ENCODE data around the gene CADPS2.
"Not testable (repeated sequence)": the region's sequence is repeated elsewhere in the genome, so short reads cannot be mapped to it uniquely, and the experiment has no call there.

CADPS2 gene

DNA sequence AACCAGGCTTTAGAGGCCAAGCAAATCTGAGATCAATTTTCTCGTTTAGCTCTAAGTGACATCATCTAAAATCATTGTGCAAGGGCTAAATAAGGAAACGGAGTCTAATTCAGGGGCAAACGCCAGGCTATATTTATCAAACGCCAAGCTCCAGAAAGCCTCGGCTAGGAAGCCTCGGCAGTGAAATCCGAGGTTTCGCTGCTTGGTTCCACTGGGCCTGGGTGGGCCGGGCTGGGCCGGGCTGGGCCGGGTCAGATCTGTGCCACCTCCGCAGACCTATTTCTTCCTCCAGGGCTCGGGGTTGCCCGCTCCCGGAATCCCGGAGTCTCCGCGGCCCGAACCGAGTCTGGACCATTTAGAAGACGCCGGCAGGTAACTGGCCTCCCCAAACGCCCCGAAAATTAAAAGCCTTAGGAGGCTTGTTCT is 581.3 kb downstream of the CADPS2 start:
- DNase-seq, result no peak

DNA sequence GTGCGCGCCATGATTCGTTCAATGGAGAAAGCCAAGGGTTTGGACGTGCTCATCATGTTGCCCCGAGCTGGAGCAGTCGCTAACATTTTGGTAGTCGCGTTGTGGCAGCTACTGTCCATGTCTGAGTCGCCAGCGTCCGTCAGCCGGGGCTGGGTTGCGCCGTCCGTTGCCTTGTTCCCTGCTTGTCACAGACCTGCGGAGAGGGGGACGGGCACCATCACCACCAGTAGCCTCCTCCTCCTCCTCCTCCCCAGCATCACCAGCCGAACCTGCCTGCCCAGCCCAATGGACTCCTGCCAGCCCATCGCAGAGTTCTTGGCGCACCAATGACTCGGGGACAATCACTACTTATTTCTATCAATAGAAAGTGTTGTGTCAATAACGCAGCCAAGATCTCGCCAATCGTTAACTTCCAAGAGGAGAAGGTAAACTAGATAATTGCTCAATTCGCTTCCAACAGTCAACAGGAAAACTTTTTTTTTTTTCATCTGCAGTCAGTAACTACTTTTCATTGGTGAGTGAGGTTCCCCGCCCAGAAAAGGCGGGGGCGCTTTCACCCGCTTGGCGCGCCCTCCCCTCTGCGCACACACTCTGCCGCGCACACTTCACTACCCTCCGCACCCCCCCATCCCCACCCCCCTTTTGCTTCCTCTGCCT is 581.8 kb downstream of the CADPS2 start, which contains the start of gene FEZF1:
Gene FEZF1, minus strand, starts transcription at position 432 of the 657 bp plus-strand sequence. Its CDS starts 313 bp downstream, at position 119.
- DNase-seq, result no peak

DNA sequence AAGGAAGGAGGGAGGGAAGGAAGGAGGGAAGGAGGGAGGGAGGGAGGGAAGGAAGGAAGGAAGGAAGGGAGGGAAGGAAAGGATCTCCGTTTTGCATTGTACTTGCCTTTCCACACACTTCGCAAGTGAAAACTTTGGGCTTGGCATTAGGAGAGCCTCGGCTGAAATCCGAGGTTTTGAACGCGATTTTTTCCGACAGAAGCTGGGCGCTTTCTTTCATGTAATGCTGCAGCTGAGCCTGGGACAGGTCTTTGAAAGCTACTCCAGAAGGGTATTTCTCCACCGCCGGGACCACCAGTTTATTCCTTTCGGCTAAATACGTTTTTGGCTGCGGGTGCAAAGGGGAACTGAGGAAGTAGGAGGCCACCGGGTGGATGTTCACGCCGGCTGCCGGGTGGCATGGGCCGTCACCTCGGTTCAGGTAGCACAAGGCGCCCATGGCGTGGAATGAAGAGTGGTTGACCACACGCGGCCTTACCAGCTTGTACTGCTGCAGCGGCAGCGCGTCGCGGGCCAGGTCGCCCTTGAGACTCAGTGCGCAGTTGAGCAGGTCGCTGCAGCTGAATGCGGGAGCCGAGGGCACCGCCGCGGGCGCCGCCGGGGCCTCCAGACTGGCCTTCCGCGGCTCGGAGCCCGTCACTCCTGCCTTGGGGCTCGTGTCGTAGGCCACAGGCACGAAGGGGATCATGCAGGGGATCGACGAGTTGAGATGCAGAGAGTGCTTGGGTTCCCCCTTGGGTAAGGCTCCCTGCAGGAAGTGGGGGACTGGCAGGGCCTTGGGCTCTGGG is 582.5 kb downstream of the CADPS2 start:
- DNase-seq, result no peak

DNA sequence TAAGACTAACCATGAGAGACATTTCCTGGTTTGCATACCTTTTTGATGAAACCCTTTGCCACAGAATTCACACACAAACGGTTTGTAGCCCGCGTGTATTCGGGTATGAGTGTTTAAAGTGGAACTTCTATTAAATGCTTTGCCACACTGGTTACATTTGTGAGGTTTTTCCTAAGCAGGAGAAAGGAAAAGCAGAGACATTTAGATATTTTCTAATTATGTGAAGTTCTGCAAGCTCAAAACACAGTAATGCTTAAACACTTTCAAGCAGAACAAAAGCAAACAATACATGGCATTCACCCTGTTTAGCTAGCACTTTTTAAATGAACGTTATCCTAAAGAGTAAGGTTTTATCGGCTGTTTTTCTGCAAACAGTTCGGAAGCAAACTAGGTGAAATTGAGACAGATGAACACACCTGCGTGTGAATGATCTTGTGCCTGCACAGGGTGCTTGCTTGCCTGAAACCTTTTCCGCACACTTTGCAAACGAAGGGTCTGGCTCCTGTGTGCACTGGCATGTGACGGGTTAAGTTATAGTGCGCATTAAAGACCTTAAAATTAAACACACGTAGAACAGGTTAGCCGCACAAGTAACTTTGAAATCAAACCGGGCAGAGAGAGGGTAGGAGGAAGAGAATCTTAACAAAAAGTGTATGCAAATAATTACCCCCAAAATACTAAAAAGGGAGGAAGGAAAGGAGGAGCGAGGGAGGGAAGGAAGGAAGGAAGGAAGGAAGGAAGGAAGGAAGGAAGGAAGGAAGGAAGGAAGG is 583.3 kb downstream of the CADPS2 start:
- DNase-seq, result no peak

DNA sequence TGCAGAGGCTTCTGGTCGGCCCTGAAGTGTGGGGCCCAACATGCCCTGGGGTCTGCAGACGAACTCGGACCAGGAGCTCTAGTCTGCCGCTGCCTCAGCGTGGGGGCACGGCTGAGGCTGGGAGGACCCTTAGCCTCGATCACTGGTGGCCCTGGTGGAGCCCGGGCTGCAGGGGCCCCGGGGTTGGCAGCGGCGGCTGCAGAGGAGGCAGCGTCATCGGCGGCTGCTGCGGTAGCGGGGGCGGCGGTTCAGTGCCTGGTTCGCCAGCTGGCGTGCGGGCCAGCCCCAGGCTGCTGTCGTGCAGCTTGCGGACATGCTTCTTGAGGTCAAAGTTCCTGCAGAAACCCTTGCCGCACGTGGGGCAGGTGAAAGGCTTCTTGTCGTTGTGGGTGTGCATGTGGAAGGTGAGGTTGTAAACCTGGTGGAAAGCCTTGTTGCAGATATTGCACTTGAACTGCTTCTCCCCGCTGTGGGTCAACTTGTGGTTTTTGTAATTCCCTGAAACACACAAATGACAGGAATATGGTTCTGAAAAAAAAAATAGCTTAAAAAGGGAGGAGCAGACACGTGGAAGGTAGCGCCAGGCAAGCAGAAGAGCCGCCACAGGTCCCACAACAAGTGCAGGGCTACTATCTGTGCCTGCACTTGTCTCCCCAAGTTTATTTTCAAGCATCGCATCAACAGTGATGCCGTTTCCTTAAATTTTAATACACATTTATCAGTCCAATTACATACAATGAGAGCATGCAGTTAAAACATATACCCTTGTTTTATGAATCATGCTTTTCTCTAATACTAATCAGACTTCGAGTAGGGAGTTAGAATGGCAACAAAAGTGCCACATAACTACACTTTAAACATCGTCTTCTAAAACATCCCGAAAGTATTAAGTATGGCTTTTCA is 584.2 kb downstream of the CADPS2 start:
- DNase-seq, result no peak

DNA sequence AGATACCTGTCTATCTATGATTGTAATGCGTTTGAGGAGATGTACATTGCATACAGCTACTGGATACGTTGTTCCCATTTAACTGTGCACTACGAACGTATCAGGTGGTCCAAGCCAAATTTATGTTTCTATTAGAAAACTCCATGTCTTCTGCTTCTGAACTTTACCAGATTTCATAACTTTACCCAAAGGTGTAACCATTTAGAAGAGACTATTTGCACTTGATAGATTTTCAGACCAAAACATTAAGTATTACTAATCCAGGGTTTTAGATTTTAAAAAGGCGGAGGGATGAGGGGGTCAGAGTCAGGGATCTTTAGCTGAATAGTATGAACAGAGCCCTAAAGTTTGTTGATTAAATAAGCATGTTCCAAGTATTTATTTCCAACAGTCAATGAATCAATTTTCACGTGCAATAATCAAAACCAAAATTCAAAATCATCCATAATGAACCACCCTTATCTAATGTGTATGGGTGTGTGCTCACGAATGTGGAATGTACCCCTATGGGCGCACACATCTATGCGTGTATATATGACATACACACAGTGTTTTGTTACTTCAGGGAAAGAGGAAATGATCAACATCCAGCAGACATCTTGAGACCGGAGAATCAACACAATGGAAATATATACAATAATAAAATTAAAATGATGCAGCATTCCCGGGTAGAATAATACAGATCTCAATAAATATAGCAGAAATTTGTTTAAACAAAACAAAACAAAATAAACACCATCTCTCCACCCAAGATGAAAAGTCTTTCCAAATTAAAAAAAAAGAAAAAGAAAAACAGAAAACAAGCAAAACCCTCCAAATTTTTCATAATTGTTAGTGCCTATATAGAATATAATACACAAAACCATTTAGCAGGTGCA is 585.1 kb downstream of the CADPS2 start:
- DNase-seq, result no peak

DNA sequence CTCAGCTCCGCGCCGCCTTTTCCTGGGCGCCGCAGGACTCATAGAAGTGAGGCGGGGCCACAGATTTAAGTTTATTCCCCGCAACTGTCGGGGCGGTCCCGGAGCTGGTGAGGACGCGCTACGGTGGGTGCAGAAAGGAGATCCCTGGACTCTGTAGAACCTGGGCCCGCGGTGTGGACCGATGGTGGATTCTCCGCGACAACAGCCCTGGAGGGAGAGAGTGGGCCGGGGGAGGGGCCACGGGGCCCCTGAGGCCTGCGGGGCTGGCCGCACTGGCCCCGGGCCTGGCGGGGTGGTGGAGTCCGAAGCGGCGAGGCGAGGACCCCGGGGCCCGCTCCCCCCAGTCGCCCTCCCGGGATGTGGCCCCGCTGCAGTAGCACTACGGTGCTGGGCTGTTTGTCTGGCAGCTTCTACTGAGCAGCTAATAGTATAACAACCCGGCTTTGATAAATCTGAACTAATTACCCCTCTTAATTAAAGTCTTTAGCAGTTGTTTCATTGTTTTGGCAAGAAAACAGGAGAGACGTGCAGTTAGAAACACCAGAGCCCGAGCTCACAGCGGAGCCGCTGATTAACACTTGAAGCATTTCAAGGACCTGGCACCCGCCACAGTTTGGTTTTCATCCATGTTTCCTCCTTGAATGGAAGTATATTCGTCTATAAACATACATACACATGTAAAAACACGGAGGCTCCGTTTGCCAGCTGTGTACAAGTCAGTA is 585.9 kb downstream of the CADPS2 start:
- no peak for DNase-seq

DNA sequence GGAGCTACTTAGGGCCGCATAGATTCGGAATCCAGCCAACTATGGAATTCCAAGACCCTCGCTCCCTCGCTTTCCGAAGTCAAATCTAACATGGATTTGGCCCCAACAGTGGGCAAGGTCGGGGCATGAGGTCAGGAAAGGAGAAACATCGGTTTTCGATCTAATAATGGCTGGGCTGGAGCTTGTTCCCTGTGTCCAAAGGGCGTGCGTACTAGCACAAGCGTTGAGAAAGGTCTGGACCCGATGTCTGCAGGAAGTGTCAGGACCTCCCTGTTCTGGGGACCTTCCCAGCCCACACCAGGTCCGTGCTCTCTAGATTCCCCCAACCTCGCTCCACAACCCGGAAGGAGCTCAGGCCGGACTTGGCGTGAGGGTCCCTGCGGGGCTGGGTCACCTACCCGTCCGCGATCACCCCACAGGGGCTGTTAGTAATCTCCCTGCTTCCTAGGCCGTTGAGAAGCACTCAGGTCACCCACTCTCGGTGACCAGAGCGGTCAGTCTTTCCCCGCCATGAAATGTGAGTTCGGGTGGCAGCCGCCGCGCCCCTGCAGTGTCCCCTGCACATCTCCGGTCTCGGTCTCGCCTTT is 586.5 kb downstream of the CADPS2 start:
- DNase-seq, result no peak

DNA sequence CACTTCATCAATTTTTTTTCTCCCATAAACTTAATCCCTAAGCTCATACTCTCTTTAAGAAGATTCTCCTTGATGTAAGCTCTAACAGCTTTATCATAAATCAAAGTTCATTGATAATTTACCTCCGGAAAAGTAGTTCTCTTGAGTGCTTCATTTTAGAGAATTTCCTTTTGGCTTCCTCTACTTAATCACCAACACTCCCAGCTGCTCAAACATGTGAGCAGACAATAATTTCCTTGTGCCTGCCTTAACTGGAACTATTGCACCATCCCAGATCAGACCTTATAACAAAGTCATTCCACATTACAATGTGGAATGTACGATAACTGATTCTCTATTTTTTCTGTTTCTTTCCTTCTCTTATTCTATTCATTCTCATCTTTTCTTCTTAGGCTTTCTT is 587.6 kb downstream of the CADPS2 start:
- DNase-seq, result no peak

DNA sequence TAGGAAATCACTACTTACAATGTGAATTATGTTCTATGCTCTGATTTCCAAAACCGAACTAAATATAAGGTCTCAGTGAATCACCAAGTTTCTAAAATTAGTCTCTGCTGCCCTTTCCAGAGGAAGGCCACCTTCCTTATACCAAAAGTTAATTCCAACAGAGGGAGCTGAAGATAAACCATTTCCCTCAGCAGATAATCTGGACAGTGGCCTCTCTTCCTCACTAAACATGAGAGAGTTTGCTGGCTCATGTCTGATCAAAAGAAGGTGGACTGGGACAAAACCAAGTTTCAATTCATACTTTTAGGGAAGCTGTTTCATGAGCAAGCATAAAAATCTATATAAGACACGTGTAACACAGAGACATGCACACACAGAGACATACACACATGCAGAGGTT is 588.1 kb downstream of the CADPS2 start:
- DNase-seq, result no peak

DNA sequence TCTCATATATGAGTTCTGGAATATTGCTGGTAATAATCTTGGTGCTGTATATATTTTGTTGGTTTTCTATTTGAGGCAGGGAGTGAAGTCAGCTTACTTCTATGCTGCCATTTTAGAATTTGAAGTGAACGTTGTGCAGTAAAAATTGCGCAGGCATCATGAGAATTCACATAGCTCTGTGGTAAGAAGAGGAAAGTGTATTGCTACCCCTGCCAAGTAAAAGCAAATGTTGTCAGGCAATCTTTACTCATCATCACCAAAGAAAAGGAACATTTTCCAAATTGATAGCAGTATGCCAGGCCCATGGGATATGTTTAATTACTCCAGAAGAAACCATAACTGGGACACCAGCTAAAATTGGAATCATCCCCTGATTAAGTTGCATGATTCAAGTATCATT is 595.1 kb downstream of the CADPS2 start:
- no peak for DNase-seq

DNA sequence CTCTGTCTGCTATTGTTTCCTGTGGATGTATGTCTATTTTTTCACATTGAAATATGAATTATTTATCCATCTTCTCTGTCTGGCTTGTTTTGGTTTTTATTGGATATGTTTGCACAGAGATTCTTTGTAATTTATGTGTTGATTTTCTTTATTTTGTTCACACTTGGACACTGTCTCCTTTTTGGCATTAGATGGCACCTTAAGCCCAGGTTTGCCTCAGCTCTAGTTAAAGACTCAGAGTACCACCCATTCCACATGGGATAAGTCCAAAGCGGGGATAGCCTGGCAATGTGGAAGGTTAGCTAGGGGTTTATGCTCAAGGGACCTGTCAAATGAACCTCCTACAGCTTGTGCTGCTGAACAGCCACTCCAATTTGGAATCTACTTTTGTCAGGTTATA is 595.8 kb downstream of the CADPS2 start:
- no peak for DNase-seq

DNA sequence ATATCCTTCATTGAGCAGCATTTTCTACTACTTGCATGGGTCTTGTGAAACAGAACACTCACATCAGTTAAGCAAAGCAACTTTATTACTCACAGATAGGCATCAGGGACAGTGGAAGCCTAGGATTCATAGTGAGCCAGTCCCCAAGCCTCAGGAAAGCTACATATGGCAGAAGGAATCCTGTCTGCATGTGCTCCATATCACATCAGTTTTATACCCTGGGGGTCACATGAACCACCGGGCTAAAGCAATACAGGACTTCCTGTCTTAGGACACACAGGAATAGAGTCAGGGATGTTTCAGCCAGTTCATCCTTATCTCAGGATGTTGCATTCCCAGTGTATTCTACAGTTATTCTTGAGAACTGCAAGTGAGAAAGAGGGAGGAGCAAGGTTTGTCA is 596.8 kb downstream of the CADPS2 start:
- no peak for DNase-seq

DNA sequence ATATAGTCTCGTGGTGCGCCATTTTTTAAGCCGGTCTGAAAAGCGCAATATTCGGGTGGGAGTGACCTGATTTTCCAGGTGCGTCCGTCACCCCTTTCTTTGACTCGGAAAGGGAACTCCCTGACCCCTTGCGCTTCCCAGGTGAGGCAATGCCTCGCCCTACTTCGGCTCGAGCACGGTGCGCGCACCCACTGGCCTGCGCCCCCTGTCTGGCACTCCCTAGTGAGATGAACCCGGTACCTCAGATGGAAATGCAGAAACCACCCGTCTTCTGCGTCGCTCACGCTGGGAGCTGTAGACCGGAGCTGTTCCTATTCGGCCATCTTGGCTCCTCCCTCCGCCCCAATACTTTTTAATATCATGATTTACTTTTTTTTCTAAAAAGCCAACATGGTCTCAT is 601.7 kb downstream of the CADPS2 start:
- not testable (repeated sequence) for DNase-seq

DNA sequence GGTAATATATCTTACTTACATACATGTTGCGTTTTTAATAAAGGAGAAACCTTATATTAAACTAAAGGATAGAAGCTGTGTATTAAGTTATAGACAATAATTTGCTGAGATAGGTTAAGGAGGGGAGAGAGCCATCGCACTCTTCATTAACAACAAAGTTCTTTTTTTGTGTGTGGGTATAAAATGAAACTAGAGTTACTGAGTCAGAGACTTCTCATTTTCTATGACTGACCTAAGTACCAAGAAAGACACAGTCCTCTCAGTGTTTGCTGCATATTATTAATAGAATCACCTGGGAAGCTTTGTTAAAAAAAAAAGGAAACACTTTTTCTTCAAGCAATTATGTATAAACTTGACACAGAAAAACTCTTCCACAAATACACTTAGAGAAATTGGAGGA is 613.1 kb downstream of the CADPS2 start:
- DNase-seq, result no peak

DNA sequence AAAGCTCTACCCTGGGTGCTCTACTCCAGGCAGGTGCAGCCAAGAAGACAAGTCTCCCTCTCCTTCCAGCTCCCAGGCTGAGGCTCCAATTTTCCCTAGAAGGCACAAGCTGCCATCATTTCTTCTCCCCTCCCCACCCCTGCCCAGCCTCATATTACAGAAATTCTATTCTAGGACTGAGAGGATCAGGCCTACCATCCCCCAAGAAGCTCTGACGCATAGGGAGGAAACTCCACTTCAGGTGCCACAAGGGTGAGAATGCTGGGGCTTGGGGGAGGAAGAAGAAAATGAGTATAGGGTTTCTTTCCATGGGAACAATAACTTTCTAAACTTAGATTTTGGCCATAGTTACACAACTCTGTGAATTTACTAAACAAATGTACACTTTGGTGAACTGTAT is 617.0 kb downstream of the CADPS2 start:
- DNase-seq, result no peak

All from T-helper 9 cell (primary cell).